Lower leg skin (tissue), 3 donors: ENCODE results near the gene MYH4.

Experiments used
- CTCF ChIP-seq, 3 donors: fragments of 450-650 bp; IDR thresholded peaks; one replicate each; pipeline ENCODE4 v1.5.1; 2016; ENCODE audit warnings: antibody characterized with exemption in 3 of 3, mild to moderate bottlenecking in 3 of 3, moderate library complexity in 2 of 3
- POLR2A ChIP-seq, 2 donors: fragments of 450-650 bp; IDR thresholded peaks; one replicate each; pipeline ENCODE4 v1.6.1; 2016 to 2017; ENCODE audit warnings: antibody characterized with exemption in 2 of 2, mild to moderate bottlenecking in 1 of 2, moderate library complexity in 1 of 2

DNA sequence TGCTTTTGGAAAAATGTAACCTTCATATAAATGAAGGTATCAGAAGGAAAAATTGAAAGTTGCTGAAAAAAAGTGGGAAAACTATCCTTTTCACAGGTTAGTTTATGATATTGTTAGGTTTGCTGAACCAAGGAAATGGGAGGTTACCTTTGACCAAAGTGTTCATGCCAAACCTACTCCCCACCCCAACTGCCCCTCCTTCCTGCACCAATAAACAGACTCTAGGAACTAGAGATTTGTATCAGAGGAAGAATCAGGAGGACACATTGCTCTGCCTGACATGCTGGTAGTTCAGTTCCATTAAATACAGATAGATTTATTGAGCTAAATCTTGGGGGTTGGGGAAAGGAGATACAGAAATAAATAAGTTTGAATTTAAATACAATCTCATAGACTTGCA lies 65.8 kb downstream of the MYH4 start:
- TF ChIP-seq POLR2A (IDR thresholded peaks at IDR 0.05) (no peak), CTCF (IDR thresholded peaks at IDR 0.05) (no peak)
